GM13977 (cell line): ENCODE measurements around the gene GATAD1.

Experiments
- DNase-seq: peaks from one replicate; pipeline ENCODE4 v3.0.0; 2012; ENCODE audit warnings: low spot score
- CTCF ChIP-seq: IDR thresholded peaks from 2 replicates; pipeline ENCODE4 v1.5.1; 2012; ENCODE audit warnings: mild to moderate bottlenecking, control low read depth; ENCODE audit not compliant: insufficient read depth; ENCODE audit errors: extremely low read depth, missing control alignments
- in situ Hi-C: fragments of 300-500 bp; cut with MboI; formaldehyde crosslinking; loops from one replicate; pipeline ENCODE4 v1.12.0; 2022; ENCODE audit warnings: low sequenced_read_pairs, low pct_unique_long_range_greater_than_20kb, mixed read lengths, inconsistent platforms; ENCODE audit not compliant: unreplicated experiment

Gene GATAD1

GRCh38 chr7:92485267-92485892 is 38.1 kb downstream of the GATAD1 start:
- TF ChIP-seq CTCF = no peak
- in situ Hi-C loops = no loop called here
- no peak for DNase-seq

- TF ChIP-seq CTCF = no peak
- no peak for DNase-seq
- in situ Hi-C loops = no loop called here
These were observed 38.7 kb downstream of the GATAD1 start for GRCh38 chr7:92485974-92486373.

- TF ChIP-seq CTCF = no peak
- no peak for DNase-seq
- in situ Hi-C loops = no loop called here
These were observed 40.5 kb downstream of the GATAD1 start for GRCh38 chr7:92487804-92488203.

- in situ Hi-C loops = no loop called here
- TF ChIP-seq CTCF = no peak
- DNase-seq = no peak
These were observed 42.4 kb downstream of the GATAD1 start for GRCh38 chr7:92489634-92490033.

GRCh38 chr7:92496876-92497275 is 49.6 kb downstream of the GATAD1 start:
- in situ Hi-C loops = no loop called here
- no peak for DNase-seq
- no peak for TF ChIP-seq CTCF

GRCh38 chr7:92498557-92498956 is 51.3 kb downstream of the GATAD1 start:
- no peak for TF ChIP-seq CTCF
- DNase-seq = no peak
- in situ Hi-C loops = no loop called here
